ENCODE results near the gene HIVEP3.
"Not testable (repeated sequence)": the region's sequence is repeated elsewhere in the genome, so short reads cannot be mapped to it uniquely, and the experiment has no call there.

The HIVEP3 gene

DNA sequence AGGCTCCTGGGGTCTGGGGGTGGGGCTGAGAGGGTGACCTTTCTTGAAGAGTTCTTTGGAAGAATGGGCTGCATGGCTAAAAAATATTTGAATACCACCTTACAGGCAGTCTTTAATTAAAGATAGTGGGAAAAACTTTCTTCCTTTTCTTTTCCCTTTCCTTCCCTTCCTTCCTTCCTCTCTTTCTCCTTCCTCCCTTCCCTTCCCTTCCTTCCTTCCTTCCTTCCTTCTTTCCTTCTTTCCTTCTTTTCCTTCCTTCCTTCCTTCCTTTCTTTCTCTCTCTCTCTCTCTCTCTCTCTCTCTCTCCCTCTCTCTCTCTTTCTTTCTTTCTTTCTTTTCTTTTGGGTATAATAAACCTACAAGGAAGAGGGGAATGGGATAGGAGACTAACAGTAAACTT lies 356.4 kb downstream of the HIVEP3 start:
- DNase-seq (ENCODE audit: insufficient read length, low spot score) (no peak), FAIRE-seq (no peak)
- TF ChIP-seq SPI1 (IDR thresholded peaks at IDR 0.05; ENCODE audit: low read depth, low read length) (no peak), POLR2A (IDR thresholded peaks at IDR 0.05; ENCODE audit: low read depth, low read length) (no peak), POU2F2 (IDR thresholded peaks at IDR 0.05; ENCODE audit: low read depth, low read length) (no peak), TAF1 (IDR thresholded peaks at IDR 0.05; ENCODE audit: low read depth, low read length) (no peak), POLR2AphosphoS5 (IDR thresholded peaks at IDR 0.05; ENCODE audit: low read depth, low read length) (no peak), PAX5 (IDR thresholded peaks at IDR 0.05; ENCODE audit: insufficient read depth, low read length, severe bottlenecking) (no peak)

- FAIRE-seq, result no peak
- DNase-seq (ENCODE audit: insufficient read length, low spot score), result no peak
- TF ChIP-seq TAF1 (IDR thresholded peaks at IDR 0.05; ENCODE audit: low read depth, low read length), result no peak
These were observed 357.8 kb downstream of the HIVEP3 start for GRCh38 chr1:41560931-41561330.

DNA sequence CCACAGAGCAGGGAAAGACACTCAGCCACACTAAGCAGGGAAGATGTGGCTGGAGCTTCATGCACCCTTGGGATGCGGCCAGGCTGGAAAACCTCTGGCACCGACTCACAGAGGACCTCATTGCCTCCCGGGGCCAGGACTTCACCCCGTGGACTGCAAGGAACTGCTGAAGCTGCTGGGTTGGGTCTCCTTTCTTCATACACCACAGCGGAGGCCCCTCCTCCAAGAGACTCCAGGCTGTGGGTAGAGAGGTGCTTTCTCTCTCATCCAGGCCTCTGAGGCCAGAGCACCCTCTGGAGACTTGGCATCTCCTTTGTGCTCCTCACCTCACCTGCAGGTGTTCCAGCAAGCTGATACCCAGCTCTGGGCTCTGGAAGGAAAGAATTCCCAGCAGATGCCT lies 358.2 kb downstream of the HIVEP3 start:
- FAIRE-seq (no peak), DNase-seq (ENCODE audit: insufficient read length, low spot score) (no peak)
- TF ChIP-seq POLR2AphosphoS5 (IDR thresholded peaks at IDR 0.05; ENCODE audit: low read depth, low read length), result no peak
- TF ChIP-seq SPI1 (IDR thresholded peaks at IDR 0.05; ENCODE audit: low read depth, low read length), result no peak
- TF ChIP-seq TAF1 (IDR thresholded peaks at IDR 0.05; ENCODE audit: low read depth, low read length), result no peak
- TF ChIP-seq POLR2A (IDR thresholded peaks at IDR 0.05; ENCODE audit: low read depth, low read length), result no peak
- no peak for TF ChIP-seq POU2F2 (IDR thresholded peaks at IDR 0.05; ENCODE audit: low read depth, low read length)
- TF ChIP-seq PAX5 (IDR thresholded peaks at IDR 0.05; ENCODE audit: insufficient read depth, low read length, severe bottlenecking), result no peak

GRCh38 chr1:41559331-41559730 lies 359.4 kb downstream of the HIVEP3 start:
- FAIRE-seq (no peak), DNase-seq (ENCODE audit: insufficient read length, low spot score) (no peak)
- TF ChIP-seq TAF1 (IDR thresholded peaks at IDR 0.05; ENCODE audit: low read depth, low read length), result no peak
- TF ChIP-seq POLR2AphosphoS5 (IDR thresholded peaks at IDR 0.05; ENCODE audit: low read depth, low read length), result no peak
- no peak for TF ChIP-seq POU2F2 (IDR thresholded peaks at IDR 0.05; ENCODE audit: low read depth, low read length)
- no peak for TF ChIP-seq PAX5 (IDR thresholded peaks at IDR 0.05; ENCODE audit: insufficient read depth, low read length, severe bottlenecking)
- TF ChIP-seq POLR2A (IDR thresholded peaks at IDR 0.05; ENCODE audit: low read depth, low read length), result no peak
- no peak for TF ChIP-seq SPI1 (IDR thresholded peaks at IDR 0.05; ENCODE audit: low read depth, low read length)

- DNase-seq (ENCODE audit: insufficient read length, low spot score) (no peak), FAIRE-seq (no peak)
- TF ChIP-seq POU2F2 (IDR thresholded peaks at IDR 0.05; ENCODE audit: low read depth, low read length) (no peak), SPI1 (IDR thresholded peaks at IDR 0.05; ENCODE audit: low read depth, low read length) (no peak)
These were observed 360.0 kb downstream of the HIVEP3 start for GRCh38 chr1:41558761-41559171.

GRCh38 chr1:41557751-41558455 lies 360.8 kb downstream of the HIVEP3 start:
- no peak for TF ChIP-seq SPI1 (IDR thresholded peaks at IDR 0.05; ENCODE audit: low read depth, low read length)
- no peak for TF ChIP-seq POU2F2 (IDR thresholded peaks at IDR 0.05; ENCODE audit: low read depth, low read length)
- no peak for TF ChIP-seq POLR2AphosphoS5 (IDR thresholded peaks at IDR 0.05; ENCODE audit: low read depth, low read length)
- TF ChIP-seq TAF1 (IDR thresholded peaks at IDR 0.05; ENCODE audit: low read depth, low read length), result no peak
- TF ChIP-seq POLR2A (IDR thresholded peaks at IDR 0.05; ENCODE audit: low read depth, low read length), result no peak
- TF ChIP-seq PAX5 (IDR thresholded peaks at IDR 0.05; ENCODE audit: insufficient read depth, low read length, severe bottlenecking), result no peak
- no peak for DNase-seq (ENCODE audit: insufficient read length, low spot score)

DNA sequence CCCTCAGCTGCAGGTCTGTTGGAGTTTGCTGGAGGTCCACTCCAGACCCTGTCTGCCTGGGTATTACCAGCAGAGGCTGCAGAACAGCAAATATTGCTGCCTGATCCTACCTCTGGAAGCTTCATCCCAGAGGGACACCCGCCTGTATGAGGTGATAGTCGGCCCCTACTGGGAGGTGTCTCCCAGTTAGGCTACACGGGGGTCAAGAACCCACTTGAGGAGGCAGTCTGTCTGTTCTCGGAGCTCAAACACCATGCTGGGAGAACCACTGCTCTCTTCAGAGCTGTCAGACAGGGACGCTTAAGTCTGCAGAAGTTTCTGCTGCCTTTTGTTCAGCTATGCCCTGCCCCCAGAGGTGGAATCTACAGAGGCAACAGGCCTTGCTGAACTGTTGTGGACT lies 364.0 kb downstream of the HIVEP3 start:
- FAIRE-seq, result not testable (repeated sequence)

More at GRCh38 chr1:41557751-41558455, 360.8 kb downstream of the HIVEP3 start:
- no peak for FAIRE-seq

GRCh38 chr1:41547781-41548560 lies 370.8 kb downstream of the HIVEP3 start:
- TF ChIP-seq SPI1 (IDR thresholded peaks at IDR 0.05; ENCODE audit: low read depth, low read length), result no peak
- TF ChIP-seq TAF1 (IDR thresholded peaks at IDR 0.05; ENCODE audit: low read depth, low read length), result no peak
- TF ChIP-seq PAX5 (IDR thresholded peaks at IDR 0.05; ENCODE audit: insufficient read depth, low read length, severe bottlenecking), result no peak
- TF ChIP-seq POU2F2 (IDR thresholded peaks at IDR 0.05; ENCODE audit: low read depth, low read length), result no peak
- TF ChIP-seq POLR2A (IDR thresholded peaks at IDR 0.05; ENCODE audit: low read depth, low read length), result 0 out of 2 replicates have a peak, but pooled peaks have one; percentile 17
- no peak; the same call in 1 of the 2 replicates for TF ChIP-seq POLR2AphosphoS5 (IDR thresholded peaks at IDR 0.05; ENCODE audit: low read depth, low read length)
- FAIRE-seq, result no peak
- no peak for DNase-seq (ENCODE audit: insufficient read length, low spot score)

More for the DNA sequence above, 364.0 kb downstream of the HIVEP3 start:
- DNase-seq (ENCODE audit: insufficient read length, low spot score), result not testable (repeated sequence)

DNA sequence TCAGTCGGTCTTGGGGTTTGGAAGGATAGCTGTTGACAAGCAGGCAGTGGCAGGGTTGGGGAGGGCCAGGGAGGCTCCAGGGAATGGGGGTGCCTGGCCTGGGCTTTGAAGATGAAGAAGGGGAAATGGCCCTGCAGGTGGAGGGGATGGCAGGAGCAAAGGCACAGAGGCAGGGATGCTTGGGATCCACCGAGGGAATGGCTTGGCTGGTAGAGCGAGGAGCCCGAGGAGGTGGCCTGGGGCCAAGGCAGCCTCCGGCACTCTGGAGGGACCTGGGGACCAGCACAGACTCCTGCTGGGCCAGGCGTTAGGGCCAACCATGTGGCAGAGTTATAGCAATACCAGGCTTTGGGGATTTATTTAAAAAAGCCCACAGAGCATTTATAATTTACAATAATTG lies 371.4 kb downstream of the HIVEP3 start:
- no peak for TF ChIP-seq TAF1 (IDR thresholded peaks at IDR 0.05; ENCODE audit: low read depth, low read length)
- TF ChIP-seq SPI1 (IDR thresholded peaks at IDR 0.05; ENCODE audit: low read depth, low read length), result no peak
- no peak for TF ChIP-seq PAX5 (IDR thresholded peaks at IDR 0.05; ENCODE audit: insufficient read depth, low read length, severe bottlenecking)
- TF ChIP-seq POLR2AphosphoS5 (IDR thresholded peaks at IDR 0.05; ENCODE audit: low read depth, low read length), result no peak
- no peak for TF ChIP-seq POLR2A (IDR thresholded peaks at IDR 0.05; ENCODE audit: low read depth, low read length)
- no peak for TF ChIP-seq POU2F2 (IDR thresholded peaks at IDR 0.05; ENCODE audit: low read depth, low read length)
- DNase-seq (ENCODE audit: insufficient read length, low spot score), result no peak
- no peak for FAIRE-seq

- no peak for TF ChIP-seq POU2F2 (IDR thresholded peaks at IDR 0.05; ENCODE audit: low read depth, low read length)
- TF ChIP-seq TAF1 (IDR thresholded peaks at IDR 0.05; ENCODE audit: low read depth, low read length), result no peak
- TF ChIP-seq PAX5 (IDR thresholded peaks at IDR 0.05; ENCODE audit: insufficient read depth, low read length, severe bottlenecking), result no peak
- no peak for TF ChIP-seq POLR2AphosphoS5 (IDR thresholded peaks at IDR 0.05; ENCODE audit: low read depth, low read length)
- TF ChIP-seq SPI1 (IDR thresholded peaks at IDR 0.05; ENCODE audit: low read depth, low read length), result no peak
- no peak for TF ChIP-seq POLR2A (IDR thresholded peaks at IDR 0.05; ENCODE audit: low read depth, low read length)
- no peak for DNase-seq (ENCODE audit: insufficient read length, low spot score)
- no peak for FAIRE-seq
These were observed 371.9 kb downstream of the HIVEP3 start for GRCh38 chr1:41546833-41547135.

All from GM12891 (cell line).